ENCODE data around the gene LRCH3.

The LRCH3 gene

DNA sequence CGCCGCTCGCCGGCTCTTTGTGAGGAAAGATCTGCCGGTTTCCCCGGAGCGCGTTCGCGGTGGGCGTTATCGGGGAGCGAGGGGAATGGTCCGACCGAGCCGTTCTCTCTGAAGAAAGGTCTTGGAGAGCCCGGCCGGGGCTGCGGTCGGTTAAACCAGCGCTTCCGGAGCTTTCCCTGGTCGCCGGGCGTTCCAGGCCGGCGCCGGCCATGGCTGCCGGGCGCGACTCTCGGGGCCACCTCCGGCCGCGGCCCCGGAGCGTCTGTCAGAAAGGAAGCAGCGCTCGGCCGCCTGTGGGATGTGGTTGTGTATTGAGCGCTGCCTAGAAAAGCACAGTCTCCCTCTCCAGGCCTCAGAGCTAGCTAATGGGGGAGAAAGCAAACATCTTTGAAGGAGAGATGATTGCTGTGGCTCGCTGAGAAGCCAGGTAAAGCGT is 40.6 kb upstream of the LRCH3 start:
- peak overlapping the region; percentile 92 for H3K27ac ChIP-seq
- TF ChIP-seq CTCF (conservative IDR thresholded peaks at IDR 0.05) = no peak

- no peak for TF ChIP-seq CTCF (conservative IDR thresholded peaks at IDR 0.05)
- peak overlapping the region; percentile 92 for H3K27ac ChIP-seq
Observed at GRCh38 chr3:197750858-197751737, 40.0 kb upstream of the LRCH3 start.

GRCh38 chr3:197752107-197752506 is 38.9 kb upstream of the LRCH3 start:
- H3K27ac ChIP-seq = peak overlapping the region; percentile 92

GRCh38 chr3:197753263-197753662 is 37.8 kb upstream of the LRCH3 start:
- no peak; the same call in 1 of the 2 replicates for TF ChIP-seq CTCF (conservative IDR thresholded peaks at IDR 0.05)
- H3K27ac ChIP-seq = no peak overlapping the region

More at GRCh38 chr3:197752107-197752506, 38.9 kb upstream of the LRCH3 start:
- no peak for TF ChIP-seq CTCF (conservative IDR thresholded peaks at IDR 0.05)

GRCh38 chr3:197756704-197757103 is 34.4 kb upstream of the LRCH3 start:
- TF ChIP-seq CTCF (conservative IDR thresholded peaks at IDR 0.05) = no peak
- no peak overlapping the region for H3K27ac ChIP-seq

GRCh38 chr3:197758512-197758911 is 32.5 kb upstream of the LRCH3 start:
- no peak overlapping the region for H3K27ac ChIP-seq
- no peak for TF ChIP-seq CTCF (conservative IDR thresholded peaks at IDR 0.05)

GRCh38 chr3:197761784-197762183 is 29.3 kb upstream of the LRCH3 start:
- no peak overlapping the region for H3K27ac ChIP-seq
- no peak for TF ChIP-seq CTCF (conservative IDR thresholded peaks at IDR 0.05)
